NCI-H524 (cell line): Measurements from ENCODE around the gene MAP7.
"Not testable (repeated sequence)": the region's sequence is repeated elsewhere in the genome, so short reads cannot be mapped to it uniquely, and the experiment has no call there.

Experiments used
- DNase-seq, 2 experiments: peaks; one replicate each; lab custom pipeline; 2025; lab: John Stamatoyannopoulos, UW

MAP7 gene

DNA sequence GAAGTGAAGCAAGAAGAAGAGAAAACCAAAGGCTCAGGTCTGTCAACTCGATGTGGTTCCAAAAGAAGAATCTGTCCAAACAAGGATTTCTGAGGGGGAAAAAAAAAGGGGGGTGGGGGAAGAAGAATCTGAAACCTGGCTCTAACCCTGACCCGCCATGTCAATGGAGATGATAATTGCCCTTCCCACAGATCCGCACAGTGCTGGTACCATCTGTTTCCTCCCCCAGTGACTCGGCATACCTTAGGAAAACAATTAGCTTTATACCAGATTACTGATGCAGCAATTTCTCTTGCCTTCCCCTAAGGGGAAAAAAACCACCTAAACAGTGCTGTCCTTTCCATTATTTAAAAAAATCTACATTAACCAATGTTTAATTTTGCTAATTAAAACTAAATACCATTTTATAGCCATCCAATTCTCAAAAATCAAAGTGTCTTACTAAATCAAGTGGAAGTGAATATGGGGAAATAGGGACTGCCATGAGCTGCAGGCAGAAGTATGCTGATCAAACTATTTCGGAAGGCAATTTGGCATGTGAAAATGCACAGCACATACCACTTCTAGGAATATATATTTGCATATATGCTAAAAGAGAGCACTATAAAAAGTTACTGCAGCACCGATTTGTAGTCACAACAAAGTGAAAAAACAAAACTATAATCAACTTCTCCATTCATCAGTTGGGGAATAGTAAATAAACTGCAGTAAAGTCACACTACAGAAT lies 46.8 kb downstream of the MAP7 start:
- DNase-seq: peak; percentile 58 to 75

DNA sequence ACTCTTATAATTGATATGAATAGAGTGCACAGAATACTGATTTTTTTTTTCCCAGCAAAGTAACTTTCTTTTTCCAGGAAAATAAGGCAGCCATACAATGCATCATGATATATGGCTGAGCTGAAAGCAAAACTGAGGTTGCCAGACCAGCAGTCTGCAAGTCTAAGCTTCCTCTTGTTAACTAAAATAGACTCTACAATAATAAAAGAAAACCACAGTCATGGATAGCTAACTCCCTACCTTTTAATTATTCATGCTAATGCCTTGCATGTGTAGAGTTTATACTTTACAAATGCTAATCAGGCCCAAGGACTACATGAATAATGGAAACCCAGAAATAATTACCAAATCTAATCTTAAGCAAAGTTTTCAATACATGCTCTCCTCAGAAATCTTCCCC lies 47.4 kb downstream of the MAP7 start:
- no peak for DNase-seq

DNA sequence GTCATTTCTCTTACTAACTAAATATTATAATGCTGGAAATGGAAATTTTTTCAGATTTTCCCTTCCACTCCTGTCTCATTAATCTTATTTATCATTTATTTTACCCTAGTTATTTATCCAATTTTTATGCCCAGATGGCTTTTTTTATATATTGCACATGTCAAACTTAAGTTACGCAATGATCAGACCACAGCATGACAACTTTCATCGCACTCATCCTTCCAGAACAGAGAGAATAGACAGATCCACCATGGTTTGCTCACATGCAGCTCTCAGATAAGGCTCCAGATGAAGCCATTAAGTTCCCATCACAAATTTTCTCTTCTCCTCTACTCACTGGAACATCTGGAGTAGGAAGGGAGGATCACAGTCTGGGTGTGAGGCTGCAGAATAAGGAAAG lies 48.7 kb downstream of the MAP7 start:
- DNase-seq: no peak

DNA sequence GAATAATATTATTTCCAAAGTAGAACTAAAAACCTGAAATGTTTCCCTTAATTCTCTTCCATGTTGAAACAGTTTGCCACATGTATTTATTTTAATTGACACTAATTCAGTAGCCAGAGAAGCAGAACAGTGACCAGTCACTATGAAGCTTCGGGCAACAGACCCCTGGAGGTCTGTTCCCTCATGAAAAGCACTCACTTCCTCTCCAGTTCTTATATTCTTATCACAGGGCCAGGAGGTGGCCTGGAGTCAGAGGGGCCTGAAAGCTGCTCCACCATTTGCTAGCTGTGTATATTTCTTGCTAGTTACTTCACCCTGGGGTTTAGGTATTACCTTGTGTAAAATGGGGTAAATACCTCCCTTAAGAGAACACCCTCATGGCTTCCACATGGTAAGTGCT lies 49.1 kb downstream of the MAP7 start:
- no peak for DNase-seq

DNA sequence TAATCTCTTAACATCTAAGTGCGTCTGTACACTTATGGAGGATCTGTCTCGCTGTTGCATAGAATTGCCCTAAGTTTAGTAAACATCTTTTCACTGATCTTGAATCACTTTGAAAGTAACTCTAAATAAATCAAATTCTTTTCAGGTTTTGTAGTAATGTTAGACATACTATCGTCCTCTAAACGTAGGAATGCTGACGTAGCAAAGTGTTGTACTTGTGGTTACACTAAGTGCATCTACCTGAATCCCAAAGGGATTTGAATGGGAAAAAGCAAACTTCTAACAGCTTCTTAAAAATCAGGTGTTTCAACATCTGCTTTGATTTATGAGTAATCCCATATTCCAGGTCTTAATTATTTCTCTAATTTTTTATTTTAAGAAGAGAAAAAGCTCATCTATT lies 49.8 kb downstream of the MAP7 start:
- DNase-seq: no peak

DNA sequence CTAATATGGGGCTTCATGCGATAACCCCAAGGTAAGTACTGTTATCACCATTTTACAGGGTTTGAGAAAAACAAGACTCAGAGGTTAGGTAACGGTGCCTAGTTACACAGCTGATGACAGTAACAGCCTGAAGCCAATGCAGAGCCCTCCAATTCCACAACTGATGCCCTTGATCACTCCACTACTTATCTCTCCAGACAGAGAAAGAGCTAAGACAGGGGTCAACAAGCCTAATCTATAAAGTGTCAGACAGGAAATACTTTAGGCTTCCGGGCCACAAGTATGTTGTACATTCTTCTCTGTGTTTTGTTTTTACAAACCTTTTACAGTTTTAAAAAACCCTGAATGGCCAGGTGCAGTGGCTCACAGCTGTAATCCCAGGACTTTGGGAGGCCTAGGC lies 50.9 kb downstream of the MAP7 start:
- no peak for DNase-seq

DNA sequence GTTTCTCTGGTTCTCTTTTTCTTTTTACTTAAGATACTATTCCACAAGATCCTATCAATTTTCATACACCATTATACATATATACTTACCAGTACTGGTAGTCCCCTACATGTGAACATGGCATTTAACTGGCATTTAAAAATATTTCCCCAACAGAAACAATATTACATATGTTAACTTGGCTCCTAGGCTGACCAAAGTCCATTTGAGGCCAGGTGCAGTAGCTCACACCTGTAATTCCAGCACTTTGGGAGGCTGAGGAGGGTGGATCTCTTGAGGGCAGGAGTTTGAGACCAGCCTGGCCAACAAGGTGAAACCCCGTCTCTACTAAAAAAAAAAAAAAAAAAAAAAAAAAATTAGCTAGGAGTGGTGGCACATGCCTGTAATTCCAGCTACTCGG lies 53.8 kb downstream of the MAP7 start:
- DNase-seq: not testable (repeated sequence)

DNA sequence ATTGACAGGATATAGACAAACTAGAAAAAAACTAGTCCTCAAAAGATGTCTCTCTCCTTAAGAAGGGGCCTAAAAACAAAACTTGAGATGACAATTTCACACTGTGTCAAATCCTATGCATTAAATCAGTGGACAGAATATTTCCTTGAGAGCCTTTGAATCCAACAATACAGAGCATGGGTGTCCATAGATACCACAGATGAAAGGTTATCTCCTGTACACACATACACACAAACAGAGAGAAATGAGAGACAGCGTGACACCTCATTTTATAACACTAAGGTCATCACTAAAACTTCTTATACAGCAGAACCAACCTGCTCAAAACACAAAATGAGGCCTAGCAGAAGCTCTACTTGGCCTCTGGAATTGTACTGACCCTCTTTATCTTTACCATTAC lies 55.5 kb downstream of the MAP7 start:
- DNase-seq: no peak

DNA sequence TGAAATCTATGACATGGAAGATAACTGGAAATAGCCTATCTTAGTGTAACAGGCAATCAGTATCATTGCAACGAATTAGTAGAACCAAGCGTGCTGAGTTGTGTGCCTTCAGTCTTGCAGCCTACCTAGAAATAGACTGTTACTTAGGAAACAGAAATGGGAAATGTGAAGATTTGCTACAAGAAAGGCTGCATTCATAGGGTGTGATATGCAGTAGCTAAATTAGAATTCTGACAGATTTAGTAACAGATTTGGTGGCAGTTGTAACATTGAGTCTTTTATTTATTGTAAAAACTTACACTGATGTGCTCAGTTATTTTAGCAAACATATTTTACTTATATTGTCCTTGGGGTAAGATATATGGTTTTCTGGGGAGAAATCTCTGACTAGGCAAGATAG lies 56.2 kb downstream of the MAP7 start:
- no peak for DNase-seq

DNA sequence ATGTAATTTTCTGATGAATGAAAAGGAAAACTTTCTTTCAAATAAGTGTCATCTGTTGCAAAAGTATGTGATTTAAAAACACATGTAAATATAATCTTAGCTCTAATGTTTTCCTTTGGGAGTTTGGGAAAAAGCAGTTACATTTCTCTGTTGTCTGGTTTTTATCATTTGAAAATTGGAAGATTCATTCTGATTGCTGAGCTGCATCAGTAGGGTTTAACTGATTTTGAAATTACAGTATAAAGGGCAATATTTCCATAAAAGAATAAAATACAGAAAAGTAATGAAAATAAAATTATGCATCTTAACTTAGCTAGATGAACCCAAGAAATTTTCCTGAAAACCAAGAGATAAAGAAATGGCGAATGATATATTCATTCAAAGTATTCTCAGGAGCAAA lies 57.8 kb downstream of the MAP7 start:
- DNase-seq: no peak

DNA sequence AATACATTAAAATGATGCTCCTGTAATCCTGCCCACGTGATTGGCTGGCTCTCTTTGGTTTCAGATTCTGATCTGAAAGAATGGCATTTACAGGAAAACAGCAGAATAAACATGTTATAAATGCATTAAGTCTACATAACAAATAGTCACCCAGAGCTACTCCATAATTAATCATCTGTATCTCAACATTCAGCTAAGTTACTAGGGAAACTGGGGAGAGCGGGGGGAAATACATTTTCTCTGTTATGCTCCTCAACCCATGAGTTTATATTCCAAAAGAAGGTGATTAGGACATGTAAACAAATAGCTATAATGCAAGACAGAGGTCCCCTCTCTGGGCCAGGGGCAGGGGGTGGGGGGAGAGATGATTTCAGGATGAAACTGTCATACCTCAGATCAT lies 58.5 kb downstream of the MAP7 start:
- DNase-seq: no peak

DNA sequence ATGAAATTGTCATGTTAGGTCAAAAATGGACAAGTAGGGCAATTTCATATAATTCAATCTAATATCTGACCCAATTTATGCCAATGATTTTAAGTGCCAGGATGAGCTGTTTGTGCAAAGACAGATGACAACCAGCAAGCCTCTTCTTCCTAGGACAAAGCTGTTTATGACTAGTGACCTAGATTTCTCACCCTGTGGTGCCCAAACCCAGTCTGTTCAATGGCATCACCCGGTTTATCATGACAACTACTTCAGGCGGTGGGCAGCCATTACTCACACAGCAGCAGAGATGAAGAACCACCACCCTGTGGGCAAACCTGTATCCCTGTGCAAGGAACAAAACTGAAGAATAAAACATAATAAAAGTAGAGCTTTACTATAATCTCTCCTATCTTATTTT lies 59.0 kb downstream of the MAP7 start:
- DNase-seq: no peak

DNA sequence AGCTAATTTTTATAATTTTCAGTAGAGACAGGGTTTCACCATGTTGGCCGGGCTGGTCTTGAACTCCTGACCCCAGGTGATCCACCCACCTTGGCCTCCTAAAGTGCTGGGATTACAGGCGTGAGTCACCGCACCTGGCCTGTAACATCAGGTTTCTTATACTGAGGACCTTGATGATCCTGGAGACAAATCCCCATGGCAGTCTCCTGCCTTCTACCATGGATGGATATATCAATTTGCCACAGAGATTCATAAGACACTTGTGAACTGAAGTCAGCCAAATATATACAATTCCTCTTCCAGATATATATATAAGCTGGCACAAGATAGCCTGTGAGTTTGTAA lies 60.6 kb downstream of the MAP7 start:
- DNase-seq: not testable (repeated sequence)

DNA sequence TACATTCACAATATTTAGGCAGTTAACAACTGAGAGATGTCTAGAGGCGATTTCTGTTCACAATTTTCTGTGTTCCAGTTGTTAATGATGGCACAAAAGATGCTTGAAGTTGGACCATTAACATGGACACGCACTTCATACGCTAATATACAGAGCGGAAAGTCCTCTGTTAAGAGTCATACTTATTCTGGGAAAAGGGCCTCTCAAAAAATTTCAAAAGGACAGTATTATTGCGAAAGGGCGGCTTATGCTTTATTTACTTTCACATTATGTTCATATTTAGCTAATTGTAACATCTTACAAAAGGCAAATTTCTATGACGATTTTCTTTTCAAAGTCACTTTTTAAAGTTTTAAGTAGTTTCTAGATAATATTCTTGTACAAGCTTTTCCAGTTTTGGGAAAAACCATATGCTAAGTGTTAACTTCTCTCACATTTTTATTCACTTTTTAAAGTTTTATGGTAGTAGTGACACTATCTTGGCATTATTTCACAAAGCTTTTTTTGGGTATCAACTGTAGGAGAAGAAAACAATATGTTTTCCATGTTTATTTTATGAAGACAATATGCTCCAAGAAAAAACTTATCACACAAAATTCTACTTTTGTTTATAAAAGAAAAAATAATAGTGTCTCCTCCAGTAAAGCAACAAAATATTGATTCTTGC lies 62.3 kb downstream of the MAP7 start:
- no peak for DNase-seq

DNA sequence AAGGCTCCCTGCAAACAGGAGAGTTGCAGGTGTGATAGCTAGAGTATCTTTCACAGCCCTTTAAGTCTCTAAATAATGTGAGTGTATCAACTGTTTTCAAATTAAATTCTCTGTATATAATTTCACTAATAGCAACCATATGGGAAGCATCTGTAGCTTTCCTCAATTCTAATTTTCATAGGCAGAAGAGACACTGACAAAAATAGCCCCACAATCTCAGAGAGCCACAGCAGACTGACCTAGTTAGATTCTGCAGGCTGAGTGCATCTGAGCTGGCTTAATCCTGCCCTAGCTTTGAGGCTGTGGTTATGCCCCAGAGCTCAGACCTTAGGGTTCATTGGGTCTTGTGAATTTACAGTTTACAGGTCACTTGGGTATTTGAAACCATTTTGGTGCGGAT lies 63.9 kb downstream of the MAP7 start:
- DNase-seq: peak in 1 of 2 experiments; percentile 34

DNA sequence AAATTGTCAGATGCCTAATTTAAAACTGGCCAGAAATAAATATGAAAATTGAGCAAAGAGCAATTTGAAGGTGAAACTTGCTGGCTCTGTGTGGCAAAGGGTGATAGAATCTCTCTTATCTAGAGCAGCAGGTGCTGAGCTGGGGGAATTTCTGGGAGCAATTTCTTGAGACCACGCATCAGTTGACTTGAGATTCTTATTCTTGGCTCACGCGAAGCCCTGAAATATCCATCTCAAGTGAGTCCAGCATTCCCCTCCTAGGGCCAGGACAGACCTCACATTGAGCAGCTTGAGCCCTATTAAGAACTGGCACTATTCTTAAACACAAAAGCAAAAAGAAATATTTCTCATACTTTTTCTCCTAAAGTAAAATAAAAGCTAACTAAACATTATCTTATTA lies 66.3 kb downstream of the MAP7 start:
- DNase-seq: no peak

DNA sequence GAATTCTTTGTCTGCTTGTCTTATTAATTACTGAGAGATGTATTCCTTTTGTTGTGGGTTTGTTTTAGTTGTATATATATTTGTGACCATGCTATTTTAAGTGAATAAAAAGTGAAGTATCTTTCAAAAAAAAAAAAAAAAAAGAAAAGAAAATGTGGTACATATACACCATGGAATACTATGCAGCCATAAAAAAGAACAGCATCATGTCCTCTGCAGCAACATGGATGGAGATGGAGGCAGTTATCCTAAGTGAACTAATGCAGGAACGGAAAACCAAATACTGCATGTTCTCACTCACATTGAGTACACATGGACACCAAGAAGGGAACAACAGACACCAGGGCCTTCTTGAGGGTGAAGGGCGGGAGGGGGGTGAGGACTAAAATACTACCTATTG lies 67.2 kb downstream of the MAP7 start:
- DNase-seq: not testable (repeated sequence)

DNA sequence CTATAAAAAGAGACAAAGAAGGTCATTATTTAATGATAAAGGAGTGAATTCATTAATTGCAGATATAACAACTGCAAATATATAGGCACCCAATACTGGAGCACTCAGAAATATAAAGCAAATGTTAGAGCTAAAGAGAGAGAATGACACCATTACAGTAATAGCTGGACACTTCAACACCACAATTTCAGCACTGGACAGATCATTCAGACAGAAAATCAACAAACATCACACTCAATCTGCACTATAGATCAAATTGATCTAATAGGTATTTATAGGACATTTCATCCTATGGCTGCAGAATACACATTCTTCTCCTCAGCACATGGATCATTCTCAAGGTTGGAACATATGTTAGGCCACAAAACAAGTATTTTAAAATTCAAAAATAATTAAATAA lies 72.7 kb downstream of the MAP7 start:
- no peak for DNase-seq

DNA sequence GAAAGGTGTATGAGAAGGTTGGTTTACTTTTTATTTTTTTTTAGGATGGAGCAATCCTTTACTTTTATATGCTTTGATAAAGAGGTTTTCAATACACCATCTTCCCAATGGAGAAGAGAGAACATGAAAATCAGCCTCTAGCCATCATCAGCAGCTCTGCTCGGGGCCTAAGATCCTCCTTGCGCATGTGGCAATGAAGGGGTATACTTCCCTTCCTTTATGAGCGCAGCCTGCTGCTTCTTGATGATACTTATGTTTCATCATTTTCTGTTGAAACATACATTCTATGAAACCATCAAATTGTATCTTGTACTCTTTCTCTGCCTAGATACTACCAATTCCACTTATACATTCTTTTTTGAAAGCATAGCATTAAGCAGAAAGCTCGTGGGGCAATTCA lies 74.5 kb downstream of the MAP7 start:
- no peak for DNase-seq

DNA sequence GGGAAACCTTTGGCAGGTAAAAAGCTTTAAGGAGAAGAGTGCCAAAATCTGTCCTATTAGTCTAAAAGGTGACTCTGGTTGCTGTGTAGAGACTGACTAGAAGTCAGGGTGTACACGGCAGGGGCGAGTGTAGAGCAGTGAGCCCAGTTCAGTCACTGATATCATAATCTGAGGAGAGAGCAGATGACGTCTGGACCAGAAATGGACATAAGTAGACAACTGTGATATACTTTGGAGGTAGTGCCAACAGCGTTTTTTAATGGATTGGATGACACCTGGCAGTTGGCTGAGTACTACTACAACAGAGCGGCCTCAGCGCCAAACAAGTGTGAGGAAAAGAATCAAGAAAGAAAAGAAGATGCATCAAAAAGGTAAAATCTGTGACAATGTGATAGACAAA lies 76.0 kb downstream of the MAP7 start:
- no peak for DNase-seq

DNA sequence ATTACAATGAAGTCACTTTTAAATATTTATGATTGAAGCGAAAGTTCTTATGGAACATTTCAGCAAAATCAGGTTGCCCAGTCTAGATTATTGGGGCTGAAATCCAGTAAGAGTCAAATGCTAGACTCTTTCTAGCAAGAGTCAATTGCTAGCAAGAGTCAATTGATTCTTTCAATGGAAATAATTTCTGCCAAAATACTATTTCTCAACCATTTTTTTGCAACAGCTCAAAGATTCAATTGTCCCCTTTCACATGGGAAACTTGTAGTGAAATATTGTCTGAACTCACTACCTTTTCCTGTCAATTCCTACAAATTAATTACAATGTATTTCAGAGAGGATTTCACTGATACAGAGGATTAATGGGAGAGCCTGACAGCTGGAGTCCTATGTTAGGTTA lies 78.3 kb downstream of the MAP7 start:
- DNase-seq: peak in 1 of 2 experiments; percentile 40

DNA sequence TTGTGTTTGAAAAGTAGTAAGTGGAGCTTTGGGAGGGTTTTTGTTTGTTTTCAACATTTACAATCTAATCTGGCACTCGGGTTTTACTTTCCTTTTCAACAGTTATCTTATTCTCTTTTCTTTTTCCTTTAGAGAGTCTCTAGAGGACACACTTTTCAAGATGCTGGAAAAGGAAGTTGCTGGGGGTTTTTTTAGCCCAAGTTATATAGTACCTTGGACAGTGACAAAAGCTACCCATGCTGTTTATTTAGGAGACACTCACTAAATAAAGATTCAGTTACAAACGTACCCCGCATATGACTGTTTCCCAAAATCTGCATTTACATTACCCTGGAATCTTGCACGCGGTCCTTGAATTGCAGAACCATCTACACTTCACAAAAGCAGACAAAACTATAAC lies 78.8 kb downstream of the MAP7 start:
- DNase-seq: no peak

DNA sequence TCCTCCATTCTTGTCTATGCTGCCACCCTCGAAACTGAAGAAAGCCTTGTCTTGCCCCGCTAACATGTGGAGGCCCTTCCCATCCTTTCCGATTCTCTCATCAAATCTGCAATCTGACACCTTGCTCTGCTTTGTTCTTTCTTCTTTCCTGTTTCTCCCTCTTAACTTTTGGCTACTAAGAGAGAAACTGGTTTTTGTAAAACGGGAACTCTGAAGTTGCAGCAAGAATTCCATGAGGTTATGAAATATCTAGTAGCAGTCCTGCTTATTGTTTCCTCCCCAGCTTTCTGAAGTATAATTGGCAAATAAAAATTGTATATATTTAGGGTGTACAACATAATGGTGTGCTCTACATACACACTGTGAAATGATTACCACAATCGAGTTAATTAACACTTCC lies 80.2 kb downstream of the MAP7 start:
- no peak for DNase-seq

DNA sequence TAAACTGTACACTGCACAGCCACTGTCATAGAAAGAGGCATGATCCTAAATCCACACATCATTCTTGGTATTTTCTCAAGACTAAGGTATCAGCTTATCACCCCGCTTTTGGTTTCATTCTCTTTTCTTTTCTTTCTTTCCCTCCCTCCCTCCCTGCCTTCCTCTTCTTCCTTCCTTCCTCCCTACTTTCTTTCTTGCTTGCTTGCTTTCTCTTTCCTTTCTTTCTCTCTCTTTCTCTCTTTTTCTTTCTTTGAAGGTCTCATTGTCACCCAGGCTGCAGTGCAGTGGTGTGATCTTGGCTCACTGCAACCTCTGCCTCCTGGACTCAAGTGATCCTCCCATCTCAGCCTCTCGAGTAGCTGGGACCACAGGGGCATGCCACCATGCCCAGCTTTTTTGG lies 81.1 kb downstream of the MAP7 start:
- DNase-seq: no peak
